Measurements from ENCODE around the gene BLNK.

The BLNK gene

GRCh38 chr10:96301616-96302015, 30.2 kb upstream of the BLNK start:
- TF ChIP-seq EP300 (IDR thresholded peaks at IDR 0.05; ENCODE audit: borderline replicate concordance), result no peak
- no peak for TF ChIP-seq CREB1 (IDR thresholded peaks at IDR 0.05; ENCODE audit: low read depth)
- no peak for TF ChIP-seq TEAD4 (IDR thresholded peaks at IDR 0.05)
- no peak for TF ChIP-seq YY1 (IDR thresholded peaks at IDR 0.05; ENCODE audit: low read depth)
- TF ChIP-seq EGR1 (IDR thresholded peaks at IDR 0.05), result no peak
- no peak for TF ChIP-seq FOXM1 (IDR thresholded peaks at IDR 0.05; ENCODE audit: borderline replicate concordance, low read depth)
- TF ChIP-seq NFIC (IDR thresholded peaks at IDR 0.05), result no peak
- TF ChIP-seq RAD21 (IDR thresholded peaks at IDR 0.05; ENCODE audit: low read depth), result no peak
- TF ChIP-seq USF1 (IDR thresholded peaks at IDR 0.05), result no peak
- no peak for TF ChIP-seq TCF12 (IDR thresholded peaks at IDR 0.05; ENCODE audit: low read depth)
- no peak for TF ChIP-seq MAX (IDR thresholded peaks at IDR 0.05)
- TF ChIP-seq ZBTB7A (IDR thresholded peaks at IDR 0.05; ENCODE audit: low read depth), result no peak
- no peak for TF ChIP-seq TAF1 (IDR thresholded peaks at IDR 0.05; ENCODE audit: low read depth)
- TF ChIP-seq REST (IDR thresholded peaks at IDR 0.05; ENCODE audit: low read depth), result no peak

GRCh38 chr10:96299383-96299782, 28.0 kb upstream of the BLNK start:
- TF ChIP-seq TAF1 (IDR thresholded peaks at IDR 0.05; ENCODE audit: low read depth) (no peak), ZBTB7A (IDR thresholded peaks at IDR 0.05; ENCODE audit: low read depth) (no peak), NFIC (IDR thresholded peaks at IDR 0.05) (no peak), EP300 (IDR thresholded peaks at IDR 0.05; ENCODE audit: borderline replicate concordance) (no peak), EGR1 (IDR thresholded peaks at IDR 0.05) (no peak)

GRCh38 chr10:96298362-96298761, 27.0 kb upstream of the BLNK start:
- no peak for TF ChIP-seq TAF1 (IDR thresholded peaks at IDR 0.05; ENCODE audit: low read depth)
- no peak for TF ChIP-seq RAD21 (IDR thresholded peaks at IDR 0.05; ENCODE audit: low read depth)
- no peak for TF ChIP-seq TCF12 (IDR thresholded peaks at IDR 0.05; ENCODE audit: low read depth)
- TF ChIP-seq EGR1 (IDR thresholded peaks at IDR 0.05), result no peak
- TF ChIP-seq EP300 (IDR thresholded peaks at IDR 0.05; ENCODE audit: borderline replicate concordance), result no peak
- TF ChIP-seq CEBPB (IDR thresholded peaks at IDR 0.05), result no peak
- no peak for TF ChIP-seq USF1 (IDR thresholded peaks at IDR 0.05)
- no peak for TF ChIP-seq TEAD4 (IDR thresholded peaks at IDR 0.05)
- TF ChIP-seq CREB1 (IDR thresholded peaks at IDR 0.05; ENCODE audit: low read depth), result no peak
- TF ChIP-seq FOXM1 (IDR thresholded peaks at IDR 0.05; ENCODE audit: borderline replicate concordance, low read depth), result no peak
- TF ChIP-seq NFIC (IDR thresholded peaks at IDR 0.05), result no peak
- no peak for TF ChIP-seq MAX (IDR thresholded peaks at IDR 0.05)
- TF ChIP-seq REST (IDR thresholded peaks at IDR 0.05; ENCODE audit: low read depth), result no peak
- TF ChIP-seq YY1 (IDR thresholded peaks at IDR 0.05; ENCODE audit: low read depth), result no peak
- TF ChIP-seq ZBTB7A (IDR thresholded peaks at IDR 0.05; ENCODE audit: low read depth), result no peak

- TF ChIP-seq TAF1 (IDR thresholded peaks at IDR 0.05; ENCODE audit: low read depth) (no peak), TCF12 (IDR thresholded peaks at IDR 0.05; ENCODE audit: low read depth) (no peak), FOXM1 (IDR thresholded peaks at IDR 0.05; ENCODE audit: borderline replicate concordance, low read depth) (no peak), ZBTB7A (IDR thresholded peaks at IDR 0.05; ENCODE audit: low read depth) (no peak), YY1 (IDR thresholded peaks at IDR 0.05; ENCODE audit: low read depth) (no peak), CREB1 (IDR thresholded peaks at IDR 0.05; ENCODE audit: low read depth) (no peak), TEAD4 (IDR thresholded peaks at IDR 0.05) (no peak), CEBPB (IDR thresholded peaks at IDR 0.05) (no peak), RAD21 (IDR thresholded peaks at IDR 0.05; ENCODE audit: low read depth) (no peak), REST (IDR thresholded peaks at IDR 0.05; ENCODE audit: low read depth) (no peak), USF1 (IDR thresholded peaks at IDR 0.05) (no peak), NFIC (IDR thresholded peaks at IDR 0.05) (no peak)
These were observed 26.1 kb upstream of the BLNK start for GRCh38 chr10:96297486-96297885.
